Transverse colon (tissue), 4 donors: ENCODE data around the gene CHMP1A.

Experiments
- POLR2A ChIP-seq: fragments of 450-650 bp; IDR thresholded peaks from one replicate; pipeline ENCODE4 v1.6.1; 2016; ENCODE audit warnings: antibody characterized with exemption, mild to moderate bottlenecking, moderate library complexity
- POLR2AphosphoS5 ChIP-seq, 3 donors: sonication (generic); formaldehyde crosslinking; IDR thresholded peaks; one replicate each; pipeline ENCODE4 v1.6.1; 2016; ENCODE audit warnings: antibody characterized with exemption in 3 of 3
- TF ChIP-seq, protein P1 (sequence below), 5 experiments: fragments of 200-600 bp in 3 of 5; fragments of 450-650 bp in 2 of 5; sonication (generic) in 3 of 5; IDR thresholded peaks; 1 replicate in 2 of 5; 2 replicates in 3 of 5; pipeline ENCODE4 v1.5.1; 2016 to 2017; ENCODE audit warnings: antibody characterized with exemption in 5 of 5, inconsistent platforms in 3 of 5, mild to moderate bottlenecking in 2 of 5, moderate library complexity in 1 of 5

DNA sequence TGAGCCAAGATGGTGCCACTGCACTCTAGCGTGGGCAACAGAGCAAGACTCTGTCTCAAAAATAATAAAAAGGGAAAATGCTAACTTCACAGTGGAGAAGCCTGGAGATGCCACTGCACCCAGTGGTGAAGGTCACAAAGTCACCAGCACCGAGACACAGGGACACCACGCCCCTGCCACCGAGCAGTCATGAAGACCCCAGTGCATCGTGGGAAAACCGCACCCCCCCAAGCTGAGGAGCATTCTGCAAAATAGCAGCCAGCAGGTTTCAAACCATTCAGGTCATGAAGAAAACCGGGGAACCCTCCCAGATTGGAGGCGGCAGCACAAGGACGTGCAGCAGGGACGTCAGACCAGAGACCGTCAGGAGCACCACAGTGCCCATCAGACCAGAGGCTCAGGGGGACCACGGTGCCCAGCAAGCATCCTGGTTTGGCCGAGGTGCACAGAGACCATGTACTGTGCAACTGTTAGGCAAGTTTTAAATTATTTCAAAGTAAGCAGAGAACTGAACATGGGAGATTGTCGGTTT lies 13.7 kb downstream of the CHMP1A start:
- TF ChIP-seq, protein P1, sequence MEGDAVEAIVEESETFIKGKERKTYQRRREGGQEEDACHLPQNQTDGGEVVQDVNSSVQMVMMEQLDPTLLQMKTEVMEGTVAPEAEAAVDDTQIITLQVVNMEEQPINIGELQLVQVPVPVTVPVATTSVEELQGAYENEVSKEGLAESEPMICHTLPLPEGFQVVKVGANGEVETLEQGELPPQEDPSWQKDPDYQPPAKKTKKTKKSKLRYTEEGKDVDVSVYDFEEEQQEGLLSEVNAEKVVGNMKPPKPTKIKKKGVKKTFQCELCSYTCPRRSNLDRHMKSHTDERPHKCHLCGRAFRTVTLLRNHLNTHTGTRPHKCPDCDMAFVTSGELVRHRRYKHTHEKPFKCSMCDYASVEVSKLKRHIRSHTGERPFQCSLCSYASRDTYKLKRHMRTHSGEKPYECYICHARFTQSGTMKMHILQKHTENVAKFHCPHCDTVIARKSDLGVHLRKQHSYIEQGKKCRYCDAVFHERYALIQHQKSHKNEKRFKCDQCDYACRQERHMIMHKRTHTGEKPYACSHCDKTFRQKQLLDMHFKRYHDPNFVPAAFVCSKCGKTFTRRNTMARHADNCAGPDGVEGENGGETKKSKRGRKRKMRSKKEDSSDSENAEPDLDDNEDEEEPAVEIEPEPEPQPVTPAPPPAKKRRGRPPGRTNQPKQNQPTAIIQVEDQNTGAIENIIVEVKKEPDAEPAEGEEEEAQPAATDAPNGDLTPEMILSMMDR (IDR thresholded peaks at IDR 0.05): no peak
- TF ChIP-seq POLR2A (no peak), POLR2AphosphoS5 (IDR thresholded peaks at IDR 0.05) (no peak)
